Right atrium auricular region (tissue), 2 donors: ENCODE results near the gene TMPRSS7. TPM values are rescaled to one million over a fixed set of nuclear protein-coding genes. Genes with fewer than 3 reads are reported as not detected.

Source experiments
- DNase-seq: peaks from one replicate; pipeline ENCODE4 v3.0.0-alpha.2; 2019; ENCODE audit warnings: low spot score
- H3K27ac ChIP-seq, 2 donors: fragments of 200-600 bp; sonication (generic); 1 replicate in 1 of 2; 2 replicates in 1 of 2; pipeline ENCODE4 v1.5.1; 2016 to 2019
- H3K27me3 ChIP-seq, 2 donors: fragments of 200-600 bp; sonication (generic); one replicate each; pipeline versions ENCODE4 v1.5.1 to v1.6.0; 2017 to 2019
- H3K36me3 ChIP-seq: fragments of 200-600 bp; sonication (generic); one replicate; pipeline ENCODE4 v1.5.1; 2016
- H3K4me1 ChIP-seq, 2 donors: fragments of 200-600 bp; sonication (generic); one replicate each; pipeline versions ENCODE4 v1.5.1 to v1.6.0; 2017 to 2019
- H3K4me3 ChIP-seq, 2 donors: fragments of 200-600 bp; sonication (generic); 1 replicate in 1 of 2; 2 replicates in 1 of 2; pipeline ENCODE4 v1.5.1; 2017 to 2019; ENCODE audit warnings: mild to moderate bottlenecking in 1 of 2, moderate library complexity in 1 of 2
- H3K9me3 ChIP-seq, 2 donors: fragments of 200-600 bp; sonication (generic); one replicate each; pipeline ENCODE4 v1.5.1; 2019
- CTCF ChIP-seq, 2 donors: fragments of 200-600 bp; sonication (generic); IDR thresholded peaks; one replicate each; pipeline ENCODE4 v1.5.1; 2019; ENCODE audit warnings: antibody characterized with exemption in 2 of 2
- microRNA counts, 2 donors: library from miRNA; unstranded; fragments of <30 nt; microRNA quantifications; one replicate each; lab custom pipeline; 2016 to 2017
- microRNA-seq, 2 donors: library from miRNA; unstranded; fragments of <30 nt; microRNA quantifications; one replicate each; pipeline ENCODE4, GENCODE V29; 2016 to 2017; ENCODE audit warnings: borderline number of aligned reads in 2 of 2, borderline replicate concordance in 1 of 2
- total RNA-seq, 2 donors: library from RNA; depleted of rRNA; stranded (reverse); fragments of >200 nt; gene quantifications; one replicate each; pipeline ENCODE4 v1.1.0, GENCODE V29; 2016

The TMPRSS7 gene
- total RNA-seq, 2 donors from 2014 or later = not detected

GRCh38 chr3:112130638-112130993, 96.1 kb downstream of the TMPRSS7 start:
- DNase-seq = no peak
- TF ChIP-seq CTCF (IDR thresholded peaks at IDR 0.05) = no peak
- Histone ChIP-seq H3K4me3 (no peak overlapping the region), H3K4me1 (peaks cover 0 to 17% of the 10 kb centered on the region in 2 donors), H3K27ac (no peak overlapping the region), H3K27me3 (no peaks in the 10 kb centered on the region), H3K9me3 (no peaks in the 10 kb centered on the region), H3K36me3 (no peaks in the 10 kb centered on the region)

MicroRNAs within 50 kb of the gene (microRNA counts, 767-probe panel; counts per million panel counts)
- microRNA hsa-miR-567 (lab: Ali Mortazavi, UCI) = 0 to 961 counts per million in 2 donors

Small RNAs within 50 kb of the gene (microRNA-seq; reads per million reads assigned to microRNA genes)
- gene MIR567 = 0 reads per million in 2 donors

Other genes starting within 250 kb of the TMPRSS7 start
- 10 to 100 TPM; 20.2 to 48.1 TPM for gene PHLDB2, start 175.5 kb upstream of the TMPRSS7 start, total RNA-seq
- 10 to 100 TPM; 15.3 to 20.8 TPM for gene ABHD10, start 55.7 kb upstream of the TMPRSS7 start, total RNA-seq
- gene TAGLN3, start 35.8 kb upstream of the TMPRSS7 start, total RNA-seq = not detected
- 1 to 10 TPM; 1.5 to 1.8 TPM for gene C3orf52, start 51.7 kb downstream of the TMPRSS7 start, total RNA-seq
- gene GCSAM, start 98.5 kb downstream of the TMPRSS7 start, total RNA-seq = under 1 TPM in 1 of 2 donors, not detected in 1; 0.12 TPM